MG63 (cell line): Measurements from ENCODE around the gene LENG1. TPM values are rescaled to one million over a fixed set of nuclear protein-coding genes. Genes with fewer than 3 reads are reported as not detected.

ENCODE experiments used
- DNase-seq: peaks from one replicate; pipeline ENCODE4 v3.0.0-alpha.2; 2020
- H3K27me3 ChIP-seq: fragments of 250-450 bp; sonication (Bioruptor Pico); 2 replicates; pipeline ENCODE4 v1.5.1; 2020; ENCODE audit warnings: mild to moderate bottlenecking, moderate library complexity
- H3K36me3 ChIP-seq: fragments of 250-450 bp; sonication (Bioruptor Pico); 2 replicates; pipeline ENCODE4 v1.5.1; 2020; ENCODE audit warnings: mild to moderate bottlenecking, moderate library complexity
- H3K4me3 ChIP-seq: fragments of 250-450 bp; sonication (Bioruptor Pico); 2 replicates; pipeline ENCODE4 v1.5.1; 2020; ENCODE audit warnings: mild to moderate bottlenecking, moderate library complexity
- H3K9me3 ChIP-seq: fragments of 250-450 bp; sonication (Bioruptor Pico); 2 replicates; pipeline ENCODE4 v1.5.1; 2020; ENCODE audit warnings: mild to moderate bottlenecking, moderate library complexity
- total RNA-seq: library from RNA; depleted of rRNA; stranded (reverse); fragments of >200 nt; shearing (Covaris generic); gene quantifications from 2 replicates; pipeline ENCODE4 v1.2.3, GENCODE V29; 2014; ENCODE audit warnings: low replicate concordance; rRNA removed

The LENG1 gene
- total RNA-seq, 1 experiment from 2014 or later: 18.2 TPM

- peaks cover 64% of the 10 kb centered on the region for H3K36me3 ChIP-seq
- no peak for DNase-seq
Observed at GRCh38 chr19:54109651-54110050, 49.9 kb downstream of the LENG1 start.

GRCh38 chr19:54108496-54108895 lies 51.0 kb downstream of the LENG1 start:
- Histone ChIP-seq H3K27me3 (no peaks in the 10 kb centered on the region), H3K4me3 (no peak overlapping the region), H3K9me3 (no peaks in the 10 kb centered on the region), H3K36me3 (peaks cover 58% of the 10 kb centered on the region)
- no peak for DNase-seq

More at GRCh38 chr19:54109651-54110050, 49.9 kb downstream of the LENG1 start:
- no peak overlapping the region for H3K4me3 ChIP-seq
- no peaks in the 10 kb centered on the region; the same call in 1 of the 2 replicates for H3K9me3 ChIP-seq
- no peaks in the 10 kb centered on the region for H3K27me3 ChIP-seq

- no peak for DNase-seq
- Histone ChIP-seq H3K9me3 (no peaks in the 10 kb centered on the region), H3K4me3 (no peak overlapping the region), H3K36me3 (peaks cover 53% of the 10 kb centered on the region), H3K27me3 (no peaks in the 10 kb centered on the region)
Observed at GRCh38 chr19:54107876-54108490, 51.5 kb downstream of the LENG1 start.

DNA sequence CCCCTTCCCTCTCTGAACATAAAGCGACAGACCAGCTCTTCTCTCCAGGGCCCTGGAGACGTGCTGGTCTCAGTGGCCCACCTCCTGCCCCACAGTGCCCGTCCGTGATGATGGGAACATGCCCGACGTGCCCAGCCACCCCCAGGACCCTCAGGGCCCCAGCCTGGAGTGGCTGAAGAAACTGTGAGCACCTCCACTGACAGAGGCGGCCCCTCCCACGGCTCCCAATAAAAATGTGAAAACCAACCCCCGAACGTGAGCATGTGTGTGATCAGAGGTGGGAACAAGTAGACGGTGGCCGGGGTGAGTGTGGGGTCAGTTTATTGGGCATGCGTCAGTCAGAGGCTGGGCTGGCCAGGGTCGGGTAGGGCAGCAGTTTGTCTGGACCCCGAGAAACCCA lies 52.8 kb downstream of the LENG1 start:
- no peaks in the 10 kb centered on the region for H3K9me3 ChIP-seq
- peaks cover 47% of the 10 kb centered on the region for H3K36me3 ChIP-seq
- DNase-seq: no peak
- no peaks in the 10 kb centered on the region for H3K27me3 ChIP-seq
- H3K4me3 ChIP-seq: no peak overlapping the region

DNA sequence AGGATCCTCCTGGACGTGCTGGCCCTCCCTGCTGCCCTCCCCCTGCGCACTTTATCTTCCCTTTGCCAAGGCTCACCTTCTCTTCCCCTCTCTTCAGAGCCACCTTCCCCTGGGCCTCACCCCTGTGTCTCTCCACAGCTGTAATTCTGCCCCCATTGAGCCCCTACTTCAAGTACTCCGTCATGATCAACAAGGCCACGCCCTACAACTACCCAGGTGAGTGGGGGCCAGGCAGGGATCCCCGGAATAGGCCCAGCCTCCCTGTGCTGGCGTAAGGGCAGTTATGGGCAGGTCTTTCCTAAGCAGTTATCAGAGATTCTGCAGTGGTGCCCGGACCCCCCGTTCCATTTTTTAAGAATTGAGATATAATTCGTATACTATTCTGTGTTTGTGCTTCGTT lies 53.7 kb downstream of the LENG1 start:
- no peaks in the 10 kb centered on the region for H3K9me3 ChIP-seq
- no peak overlapping the region for H3K4me3 ChIP-seq
- H3K36me3 ChIP-seq: peaks cover 43% of the 10 kb centered on the region
- DNase-seq: no peak
- H3K27me3 ChIP-seq: no peaks in the 10 kb centered on the region

Other genes starting within 250 kb of the LENG1 start
- 0.05 TPM in 1 of 2 replicates, not detected in the other for gene CACNG8, start 196.8 kb downstream of the LENG1 start, total RNA-seq
- 0.43 TPM in 1 of 2 replicates, not detected in the other for gene CACNG6, start 168.1 kb downstream of the LENG1 start, total RNA-seq
- gene VSTM1, start 95.8 kb downstream of the LENG1 start, total RNA-seq: not detected in 2 replicates
- gene TARM1, start 78.4 kb downstream of the LENG1 start, total RNA-seq: not detected in 2 replicates
- not detected in 2 replicates for gene OSCAR, start 58.9 kb downstream of the LENG1 start, total RNA-seq
- gene NDUFA3, start 56.9 kb downstream of the LENG1 start, total RNA-seq: 4.8 and 23.1 TPM in 2 replicates
- 23.9 and 36.5 TPM in 2 replicates for gene TFPT, start 44.1 kb downstream of the LENG1 start, total RNA-seq
- gene PRPF31, start 44.0 kb downstream of the LENG1 start, total RNA-seq: 88.3 and 112 TPM in 2 replicates
- 9.0 and 38.0 TPM in 2 replicates for gene CNOT3, start 22.0 kb downstream of the LENG1 start, total RNA-seq
- gene TMC4, start 13.4 kb upstream of the LENG1 start, total RNA-seq: not detected in 2 replicates
- 15.7 and 43.2 TPM in 2 replicates for gene MBOAT7, start 29.9 kb upstream of the LENG1 start, total RNA-seq
- 68.7 and 103 TPM in 2 replicates for gene TSEN34, start 31.6 kb upstream of the LENG1 start, total RNA-seq
- 3,013 and 3,637 TPM in 2 replicates for gene RPS9, start 41.1 kb upstream of the LENG1 start, total RNA-seq
- not detected in 2 replicates for gene LILRB3, start 63.3 kb upstream of the LENG1 start, total RNA-seq
- gene LILRA6, start 83.1 kb upstream of the LENG1 start, total RNA-seq: not detected in 2 replicates
- gene LILRB5, start 97.6 kb upstream of the LENG1 start, total RNA-seq: not detected in 2 replicates
- not detected in 2 replicates for gene LILRB2, start 121.4 kb upstream of the LENG1 start, total RNA-seq
- gene LILRA5, start 153.4 kb upstream of the LENG1 start, total RNA-seq: not detected in 2 replicates
- not detected in 2 replicates for gene LILRA4, start 179.4 kb upstream of the LENG1 start, total RNA-seq
- gene LAIR1, start 205.2 kb upstream of the LENG1 start, total RNA-seq: not detected in 2 replicates